Osteocyte (in vitro differentiated cells): ENCODE data around the gene NCAPD2. TPM values are rescaled to one million over a fixed set of nuclear protein-coding genes. Genes with fewer than 3 reads are reported as not detected.

ENCODE experiments used
- DNase-seq: peaks from one replicate; pipeline ENCODE4 v3.0.0; 2021; ENCODE audit warnings: mixed read lengths; ENCODE audit not compliant: unreplicated experiment; ENCODE audit errors: extremely low spot score
- H3K27ac Mint-ChIP-seq: one replicate; pipeline ENCODE4 v1.8.0; 2021; ENCODE audit warnings: mild to moderate bottlenecking, mixed read lengths; ENCODE audit not compliant: unreplicated experiment
- H3K27me3 Mint-ChIP-seq: one replicate; pipeline ENCODE4 v1.8.0; 2021; ENCODE audit warnings: mixed read lengths; ENCODE audit not compliant: unreplicated experiment
- H3K36me3 Mint-ChIP-seq: one replicate; pipeline ENCODE4 v1.8.0; 2021; ENCODE audit warnings: mixed read lengths; ENCODE audit not compliant: unreplicated experiment
- H3K4me1 Mint-ChIP-seq: one replicate; pipeline ENCODE4 v1.8.0; 2021; ENCODE audit warnings: mixed read lengths; ENCODE audit not compliant: unreplicated experiment
- H3K4me3 Mint-ChIP-seq: one replicate; pipeline ENCODE4 v1.8.0; 2021; ENCODE audit warnings: mild to moderate bottlenecking, moderate library complexity, mixed read lengths; ENCODE audit not compliant: unreplicated experiment
- H3K9me3 Mint-ChIP-seq: one replicate; pipeline ENCODE4 v1.8.0; 2021; ENCODE audit warnings: mixed read lengths; ENCODE audit not compliant: unreplicated experiment
- total RNA-seq: library from RNA; stranded (reverse); gene quantifications from 2 replicates; pipeline ENCODE4 v1.2.1, GENCODE V29; 2021
- TF ChIP-seq, protein P1 (sequence below): fragments of 200-600 bp; sonication (generic); IDR thresholded peaks from 2 replicates; pipeline ENCODE4 v1.5.0; 2021; ENCODE audit warnings: antibody characterized with exemption, mild to moderate bottlenecking, moderate library complexity

Gene NCAPD2
- total RNA-seq, 1 donor from 2014 or later, result 36.9 TPM

DNA sequence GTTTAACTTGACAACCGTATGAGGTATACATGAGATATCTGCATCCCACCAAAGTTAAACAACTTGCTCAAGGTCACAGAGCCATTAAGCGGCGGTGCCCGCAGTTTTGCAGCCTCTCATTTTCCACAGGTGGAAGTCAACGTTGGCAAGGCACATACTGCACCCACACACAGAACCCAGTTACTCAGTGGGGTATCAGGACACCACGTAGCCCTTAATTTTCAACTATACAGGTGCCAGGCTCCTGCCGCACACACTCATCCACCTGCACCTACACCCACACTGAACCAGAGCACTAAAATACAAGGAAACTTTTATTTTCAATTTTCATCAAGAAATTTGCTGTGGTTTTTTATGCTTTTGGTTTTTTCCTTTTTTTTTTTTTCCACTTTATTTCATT is 75.9 kb downstream of the NCAPD2 start:
- Mint-ChIP-seq H3K27me3 (no peaks in the 10 kb centered on the region), H3K4me1 (peaks cover 22% of the 10 kb centered on the region), H3K27ac (peak overlapping the region; percentile 96), H3K36me3 (peaks cover 48% of the 10 kb centered on the region), H3K9me3 (no peaks in the 10 kb centered on the region), H3K4me3 (peak overlapping the region; percentile 35)
- TF ChIP-seq, protein P1, sequence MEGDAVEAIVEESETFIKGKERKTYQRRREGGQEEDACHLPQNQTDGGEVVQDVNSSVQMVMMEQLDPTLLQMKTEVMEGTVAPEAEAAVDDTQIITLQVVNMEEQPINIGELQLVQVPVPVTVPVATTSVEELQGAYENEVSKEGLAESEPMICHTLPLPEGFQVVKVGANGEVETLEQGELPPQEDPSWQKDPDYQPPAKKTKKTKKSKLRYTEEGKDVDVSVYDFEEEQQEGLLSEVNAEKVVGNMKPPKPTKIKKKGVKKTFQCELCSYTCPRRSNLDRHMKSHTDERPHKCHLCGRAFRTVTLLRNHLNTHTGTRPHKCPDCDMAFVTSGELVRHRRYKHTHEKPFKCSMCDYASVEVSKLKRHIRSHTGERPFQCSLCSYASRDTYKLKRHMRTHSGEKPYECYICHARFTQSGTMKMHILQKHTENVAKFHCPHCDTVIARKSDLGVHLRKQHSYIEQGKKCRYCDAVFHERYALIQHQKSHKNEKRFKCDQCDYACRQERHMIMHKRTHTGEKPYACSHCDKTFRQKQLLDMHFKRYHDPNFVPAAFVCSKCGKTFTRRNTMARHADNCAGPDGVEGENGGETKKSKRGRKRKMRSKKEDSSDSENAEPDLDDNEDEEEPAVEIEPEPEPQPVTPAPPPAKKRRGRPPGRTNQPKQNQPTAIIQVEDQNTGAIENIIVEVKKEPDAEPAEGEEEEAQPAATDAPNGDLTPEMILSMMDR, result no peak
- DNase-seq, result no peak

DNA sequence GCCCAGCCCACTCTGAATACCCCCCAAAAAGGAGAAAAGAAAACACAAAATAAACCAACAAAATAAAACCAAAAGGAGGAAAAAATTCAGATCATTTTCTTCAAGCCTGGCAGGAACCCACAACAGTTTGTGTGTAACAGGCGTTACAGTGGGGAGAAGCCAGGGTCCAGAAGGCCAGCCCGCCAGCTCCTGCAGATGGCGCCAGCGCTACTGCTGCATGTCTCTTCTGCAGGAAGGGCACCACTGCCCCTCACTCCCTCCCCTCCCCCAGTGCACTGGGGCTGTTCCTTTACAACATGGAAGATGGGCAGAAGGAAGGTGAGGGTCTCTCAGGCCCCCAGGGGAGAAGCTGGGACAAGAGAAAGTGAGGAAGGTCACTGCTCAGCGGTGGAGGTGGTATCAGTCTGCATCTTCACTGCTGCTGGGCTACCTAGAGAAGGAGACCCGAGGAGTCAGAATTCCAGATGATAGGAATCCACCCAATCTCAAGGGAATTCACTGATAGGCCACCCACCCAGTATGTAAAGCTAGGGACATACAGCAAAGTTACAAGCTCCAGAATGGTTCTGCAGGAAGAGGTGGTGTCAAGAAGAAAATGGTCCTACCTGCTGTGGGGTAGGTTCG is 76.5 kb downstream of the NCAPD2 start:
- Mint-ChIP-seq H3K4me3 (peak overlapping the region; percentile 35), H3K9me3 (no peaks in the 10 kb centered on the region), H3K4me1 (peaks cover 22% of the 10 kb centered on the region), H3K27ac (no peak overlapping the region), H3K36me3 (peaks cover 51% of the 10 kb centered on the region), H3K27me3 (no peaks in the 10 kb centered on the region)
- TF ChIP-seq, protein P1, result peak; percentile 63
- no peak for DNase-seq

DNA sequence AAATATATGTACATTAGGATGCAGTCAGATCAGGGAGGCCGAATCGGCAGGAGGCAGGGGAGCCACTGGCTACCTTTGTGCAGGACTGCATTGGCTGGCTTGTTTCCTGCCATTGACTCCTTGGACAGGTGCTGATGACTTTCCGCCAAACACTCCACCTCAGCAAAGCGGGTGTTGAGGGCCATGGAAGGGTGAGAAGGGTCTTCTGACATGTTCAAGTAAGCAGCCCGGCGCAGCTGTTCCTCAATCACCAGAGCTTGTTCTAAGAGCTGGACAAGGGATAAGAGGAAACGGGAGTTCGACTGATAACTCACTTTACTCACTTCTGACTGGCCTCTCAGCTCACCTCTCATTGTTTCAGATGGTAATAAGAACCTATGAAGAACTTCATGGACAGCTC is 79.1 kb downstream of the NCAPD2 start:
- H3K4me3 Mint-ChIP-seq, result no peak overlapping the region
- no peak for DNase-seq
- H3K4me1 Mint-ChIP-seq, result peaks cover 14% of the 10 kb centered on the region
- H3K27ac Mint-ChIP-seq, result no peak overlapping the region
- TF ChIP-seq, protein P1, result no peak
- H3K27me3 Mint-ChIP-seq, result no peaks in the 10 kb centered on the region
- no peaks in the 10 kb centered on the region for H3K9me3 Mint-ChIP-seq
- peaks cover 58% of the 10 kb centered on the region for H3K36me3 Mint-ChIP-seq

DNA sequence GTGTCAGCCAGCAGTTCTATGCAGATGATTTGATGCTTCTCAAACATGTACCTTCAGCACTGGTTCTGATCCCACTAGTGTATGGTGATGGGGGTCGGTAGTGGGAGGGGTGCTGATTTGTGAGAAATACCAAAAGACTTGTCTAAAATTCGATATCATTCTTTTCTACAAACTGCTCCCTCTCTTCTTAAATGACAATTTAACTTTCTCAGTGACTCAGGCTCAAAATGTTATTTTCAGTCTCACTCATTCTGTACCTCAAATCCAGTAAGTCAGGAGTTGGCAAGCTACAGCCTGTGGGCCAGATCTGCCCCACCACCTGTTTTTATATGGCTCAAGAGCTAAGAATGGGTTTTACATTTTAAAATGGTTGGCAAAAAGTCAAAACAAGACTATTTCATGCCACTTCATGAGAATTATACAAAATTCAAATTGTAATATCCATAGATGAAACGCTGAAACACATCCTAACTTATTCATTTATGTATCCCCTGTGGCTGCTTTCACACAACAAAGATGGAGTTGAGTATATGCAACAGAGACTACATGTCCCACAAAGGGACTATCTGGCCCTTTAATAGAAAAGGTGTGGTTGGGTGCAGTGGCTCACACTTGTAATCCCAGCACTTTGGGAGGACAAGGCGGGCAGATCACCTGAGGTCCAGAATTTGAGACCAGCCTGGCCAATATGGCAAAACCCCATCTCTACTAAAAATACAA is 80.8 kb downstream of the NCAPD2 start:
- Mint-ChIP-seq H3K36me3 (peaks cover 65% of the 10 kb centered on the region), H3K4me1 (no peaks in the 10 kb centered on the region), H3K27ac (no peak overlapping the region), H3K27me3 (no peaks in the 10 kb centered on the region), H3K4me3 (no peak overlapping the region), H3K9me3 (no peaks in the 10 kb centered on the region)
- DNase-seq, result no peak
- TF ChIP-seq, protein P1, result no peak

DNA sequence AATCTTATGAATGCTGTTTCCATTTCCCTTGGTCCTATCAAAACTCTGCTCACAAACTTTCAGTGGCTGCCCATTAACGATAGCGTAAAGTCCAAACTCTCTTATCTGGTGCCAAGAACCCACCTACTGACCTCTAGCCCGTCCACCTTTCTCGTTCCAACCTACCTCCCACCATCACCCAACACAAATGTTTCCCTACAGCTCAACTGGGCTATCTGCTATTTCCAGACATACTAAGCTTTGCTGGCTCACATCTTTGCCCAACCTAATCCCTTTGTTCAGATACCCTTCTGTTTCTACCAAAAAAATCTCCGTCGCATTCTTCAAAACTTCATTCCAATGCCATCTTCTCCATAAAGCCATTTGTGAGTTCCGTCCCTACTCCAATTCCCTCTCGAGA is 81.7 kb downstream of the NCAPD2 start:
- H3K36me3 Mint-ChIP-seq, result peaks cover 59% of the 10 kb centered on the region
- H3K4me3 Mint-ChIP-seq, result no peak overlapping the region
- no peaks in the 10 kb centered on the region for H3K9me3 Mint-ChIP-seq

More for the DNA sequence above, 81.7 kb downstream of the NCAPD2 start:
- Mint-ChIP-seq H3K27ac (peak overlapping the region; percentile 48), H3K4me1 (no peaks in the 10 kb centered on the region), H3K27me3 (no peaks in the 10 kb centered on the region)
- TF ChIP-seq, protein P1, result no peak
- DNase-seq, result no peak
